Lower leg skin (tissue), 3 donors: ENCODE data around the gene BET1.

Experiments used
- CTCF ChIP-seq, 3 donors: fragments of 450-650 bp; IDR thresholded peaks; one replicate each; pipeline ENCODE4 v1.5.1; 2016; ENCODE audit warnings: antibody characterized with exemption in 3 of 3, mild to moderate bottlenecking in 3 of 3, moderate library complexity in 2 of 3
- POLR2A ChIP-seq, 2 donors: fragments of 450-650 bp; IDR thresholded peaks; one replicate each; pipeline ENCODE4 v1.6.1; 2016 to 2017; ENCODE audit warnings: antibody characterized with exemption in 2 of 2, mild to moderate bottlenecking in 1 of 2, moderate library complexity in 1 of 2

DNA sequence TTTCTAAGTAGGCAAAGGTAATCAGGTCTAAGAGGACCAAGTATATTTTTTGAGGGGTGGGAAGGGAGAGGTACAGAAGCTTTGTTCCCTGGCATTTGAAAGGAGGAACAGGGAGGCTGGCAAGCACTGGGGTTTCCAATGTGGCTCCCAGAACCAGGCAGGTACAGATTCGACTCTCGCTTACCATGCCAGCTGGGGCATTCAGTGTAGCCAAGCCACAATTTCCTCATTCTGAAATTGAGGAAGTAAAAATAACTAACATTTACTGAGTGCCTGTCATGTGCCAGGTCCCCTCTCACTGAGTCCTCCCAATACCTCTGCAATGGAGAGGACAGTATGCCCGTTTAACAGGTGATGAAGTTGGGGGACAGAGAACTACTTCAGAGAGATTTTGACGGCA, 45.9 kb upstream of the BET1 start:
- TF ChIP-seq CTCF (IDR thresholded peaks at IDR 0.05) (no peak), POLR2A (IDR thresholded peaks at IDR 0.05) (no peak)
